ENCODE data around the gene OR2T1. TPM values are rescaled to one million over a fixed set of nuclear protein-coding genes. Genes with fewer than 3 reads are reported as not detected.

OR2T1 gene, protein sequence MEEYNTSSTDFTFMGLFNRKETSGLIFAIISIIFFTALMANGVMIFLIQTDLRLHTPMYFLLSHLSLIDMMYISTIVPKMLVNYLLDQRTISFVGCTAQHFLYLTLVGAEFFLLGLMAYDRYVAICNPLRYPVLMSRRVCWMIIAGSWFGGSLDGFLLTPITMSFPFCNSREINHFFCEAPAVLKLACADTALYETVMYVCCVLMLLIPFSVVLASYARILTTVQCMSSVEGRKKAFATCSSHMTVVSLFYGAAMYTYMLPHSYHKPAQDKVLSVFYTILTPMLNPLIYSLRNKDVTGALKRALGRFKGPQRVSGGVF
- not detected for total RNA-seq
- not detected for polyA plus RNA-seq
- 0 reads per million in 6 experiments for total RNA-seq

DNA sequence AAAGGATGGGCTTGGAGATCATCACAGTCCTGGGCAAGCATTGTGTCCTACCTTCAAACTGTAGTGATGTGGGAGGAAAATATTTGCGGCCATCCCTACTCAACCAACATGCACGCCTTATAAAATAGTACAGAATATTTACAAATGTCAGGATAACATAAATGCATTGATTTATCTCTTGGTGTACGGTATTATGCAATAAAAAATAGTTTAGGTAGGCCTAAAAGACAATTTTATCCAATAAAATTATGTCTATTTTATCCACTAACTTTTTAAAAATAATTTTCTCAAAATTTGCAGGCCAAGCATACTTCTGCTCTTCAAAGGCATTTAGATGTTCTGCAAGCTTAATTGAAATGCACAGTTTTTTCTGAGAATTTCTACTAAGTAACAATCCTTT lies at the start of gene OR2T1:
TSS of gene OR2T1 (plus strand) at position 301 of the 400 bp plus-strand sequence. CDS start 3,100 bp downstream, outside the sequence.
- no peak for DNase-seq
- Mint-ChIP-seq H3K27ac (peak within 1 kb of the TSS in 1 of 10 donors; percentile 35), H3K27me3 (peaks cover 0 to 1% (median 0%) of the 10 kb centered on the region in 5 donors), H3K36me3 (no peaks in the 10 kb centered on the region), H3K4me3 (no peak within 1 kb of the TSS), H3K4me1 (peaks cover 3 to 16% (median 9%) of the 10 kb centered on the region in 4 donors), H3K9me3 (peaks cover 0 to 5% (median 0%) of the 10 kb centered on the region in 9 donors)
- no peak for ATAC-seq
- POLR2A ChIA-PET: no interaction called here

DNA sequence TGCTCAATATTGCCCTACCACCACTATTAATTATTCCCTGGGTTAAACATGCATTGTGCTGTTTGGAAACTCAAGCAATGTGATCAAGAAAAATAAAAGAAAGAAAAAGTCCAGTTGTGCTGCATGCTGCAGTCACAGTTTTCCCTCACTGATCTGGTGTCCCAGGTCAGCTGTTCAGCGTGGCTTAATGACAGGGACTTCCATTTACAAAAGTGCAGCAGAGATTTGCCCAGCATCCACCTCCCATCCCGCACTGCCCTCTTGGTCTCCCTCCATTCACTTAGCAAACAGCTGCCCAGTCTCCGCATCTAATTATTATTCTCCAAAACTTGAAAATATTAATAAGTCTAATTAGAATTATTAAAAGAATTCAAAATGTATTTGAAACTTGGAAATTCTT lies 43.4 kb upstream of the OR2T1 start:
- Mint-ChIP-seq H3K36me3 (no peaks in the 10 kb centered on the region), H3K4me1 (no peaks in the 10 kb centered on the region), H3K9me3 (no peaks in the 10 kb centered on the region), H3K4me3 (no peak overlapping the region), H3K27me3 (peaks cover 3 to 19% (median 7%) of the 10 kb centered on the region in 5 donors), H3K27ac (no peak overlapping the region)
- no peak for ATAC-seq
- DNase-seq: no peak
- POLR2A ChIA-PET: no interaction called here

DNA sequence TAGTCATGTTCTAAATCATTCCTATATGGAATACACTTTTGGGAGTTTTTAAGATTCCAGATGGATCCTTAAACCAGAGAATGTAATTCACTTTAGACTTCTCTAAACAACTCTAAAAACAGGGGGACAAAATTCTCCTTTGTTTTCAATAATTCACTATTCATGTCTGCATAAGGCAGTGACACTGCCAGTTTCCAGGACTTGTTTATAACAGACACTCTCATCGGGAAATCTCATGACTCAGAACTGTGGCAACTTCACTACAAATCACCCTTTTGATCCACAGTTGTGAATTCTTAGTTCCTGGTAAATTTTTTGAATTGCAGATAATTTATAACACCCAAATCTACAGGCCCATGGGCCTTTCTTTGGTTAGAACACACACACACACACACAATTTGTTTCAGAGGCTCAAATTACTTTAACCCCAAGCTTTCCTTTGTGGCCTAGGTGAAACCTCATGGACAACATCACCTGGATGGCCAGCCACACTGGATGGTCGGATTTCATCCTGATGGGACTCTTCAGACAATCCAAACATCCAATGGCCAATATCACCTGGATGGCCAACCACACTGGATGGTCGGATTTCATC lies 41.6 kb upstream of the OR2T1 start, which contains the start of gene OR2T4:
TSS of gene OR2T4 (plus strand) at position 545 of the 595 bp plus-strand sequence. CDS start at position 545, 0 bp downstream.
- peaks cover 0 to 2% (median 0%) of the 10 kb centered on the region in 3 donors for H3K36me3 Mint-ChIP-seq
- no peaks in the 10 kb centered on the region for H3K4me1 Mint-ChIP-seq
- ATAC-seq: no peak
- no peak for DNase-seq
- no peak within 1 kb of the TSS for H3K4me3 Mint-ChIP-seq
- H3K27me3 Mint-ChIP-seq: peaks cover 3 to 19% (median 7%) of the 10 kb centered on the region in 5 donors
- peak within 1 kb of the TSS in 1 of 10 donors; percentile 41 for H3K27ac Mint-ChIP-seq
- peaks cover 0 to 6% (median 0%) of the 10 kb centered on the region in 9 donors for H3K9me3 Mint-ChIP-seq
- POLR2A ChIA-PET: no interaction called here

DNA sequence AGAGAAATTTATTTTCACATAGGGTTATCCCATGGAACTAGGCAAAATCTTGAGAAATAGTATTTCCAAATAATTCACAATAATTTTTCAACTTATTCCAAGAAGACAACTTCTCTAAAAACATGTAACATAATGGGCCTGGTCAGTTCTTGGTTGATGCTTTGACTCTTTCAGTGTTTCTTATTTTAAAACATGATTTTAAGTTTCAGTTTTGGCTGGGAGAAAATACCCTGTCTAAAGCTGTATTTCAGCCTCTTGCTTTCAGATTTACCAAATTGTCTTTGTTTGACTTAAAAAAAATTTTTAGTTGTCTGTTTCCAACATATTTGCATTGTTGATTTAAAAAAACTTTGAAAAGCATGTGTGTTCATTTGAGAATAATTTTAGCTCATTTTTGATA lies 36.2 kb upstream of the OR2T1 start:
- Mint-ChIP-seq H3K27me3 (peaks cover 2 to 11% (median 7%) of the 10 kb centered on the region in 5 donors), H3K27ac (no peak overlapping the region), H3K4me3 (no peak overlapping the region), H3K36me3 (peaks cover 0 to 2% (median 0%) of the 10 kb centered on the region in 3 donors), H3K4me1 (peaks cover 0 to under 1% (median 0%) of the 10 kb centered on the region in 4 donors), H3K9me3 (peaks cover 0 to 6% (median 0%) of the 10 kb centered on the region in 9 donors)
- no peak for DNase-seq
- POLR2A ChIA-PET: no interaction called here
- no peak for ATAC-seq

DNA sequence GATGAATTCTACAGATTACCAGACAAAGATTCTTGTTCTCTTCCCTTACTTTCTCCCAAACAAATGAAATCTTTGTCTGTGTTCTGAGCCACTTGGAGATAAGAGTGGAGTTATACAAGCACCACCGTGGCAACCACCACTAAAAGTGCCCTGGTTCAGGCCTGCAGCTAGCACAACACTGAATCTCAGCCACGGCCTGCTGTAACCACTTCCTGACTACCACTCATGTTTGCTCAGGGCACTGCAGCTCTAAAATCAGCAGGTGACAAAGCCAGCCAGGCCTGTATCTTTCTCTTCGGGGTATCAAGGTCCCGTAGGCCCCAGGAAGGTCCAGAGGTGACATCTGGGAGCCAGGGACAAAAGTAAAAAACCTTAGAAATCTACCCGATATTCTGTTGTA lies 30.5 kb upstream of the OR2T1 start:
- peak; percentile 53 to 79 for ATAC-seq
- peaks cover 0 to 4% (median 0%) of the 10 kb centered on the region in 9 donors for H3K9me3 Mint-ChIP-seq
- no peaks in the 10 kb centered on the region for H3K36me3 Mint-ChIP-seq
- peaks cover 5 to 14% (median 10%) of the 10 kb centered on the region in 4 donors for H3K4me1 Mint-ChIP-seq
- peak overlapping the region in 6 of 10 donors; percentile 6 to 54 (median 17) for H3K4me3 Mint-ChIP-seq
- no peaks in the 10 kb centered on the region for H3K27me3 Mint-ChIP-seq
- DNase-seq: peak in 6 of 10 donors; percentile 4 to 39 (median 20)
- POLR2A ChIA-PET: no interaction called here
- H3K27ac Mint-ChIP-seq: peak overlapping the region; percentile 7 to 83 (median 70)

DNA sequence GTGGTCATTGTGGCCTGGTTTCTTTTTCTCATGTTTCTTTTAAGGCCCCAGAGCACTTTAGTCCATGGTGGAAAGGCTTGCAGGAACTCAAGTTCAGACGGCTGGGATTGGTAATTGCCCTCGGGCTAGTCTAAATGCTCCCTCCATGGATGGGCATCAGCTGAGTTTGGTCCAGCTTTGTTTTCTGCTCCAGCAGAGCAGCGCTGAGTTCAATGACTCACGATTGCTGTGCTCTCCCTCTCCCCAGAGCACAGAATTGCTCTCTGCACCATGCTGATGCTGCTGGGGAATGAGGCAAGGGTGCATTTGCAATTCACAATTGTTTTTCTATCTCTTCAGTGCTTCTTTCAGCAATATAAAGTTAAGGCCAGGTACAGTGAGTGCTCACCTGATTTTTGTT lies 29.1 kb upstream of the OR2T1 start:
- no peak overlapping the region for H3K4me3 Mint-ChIP-seq
- H3K27ac Mint-ChIP-seq: peak overlapping the region in 1 of 10 donors; percentile 65

DNA sequence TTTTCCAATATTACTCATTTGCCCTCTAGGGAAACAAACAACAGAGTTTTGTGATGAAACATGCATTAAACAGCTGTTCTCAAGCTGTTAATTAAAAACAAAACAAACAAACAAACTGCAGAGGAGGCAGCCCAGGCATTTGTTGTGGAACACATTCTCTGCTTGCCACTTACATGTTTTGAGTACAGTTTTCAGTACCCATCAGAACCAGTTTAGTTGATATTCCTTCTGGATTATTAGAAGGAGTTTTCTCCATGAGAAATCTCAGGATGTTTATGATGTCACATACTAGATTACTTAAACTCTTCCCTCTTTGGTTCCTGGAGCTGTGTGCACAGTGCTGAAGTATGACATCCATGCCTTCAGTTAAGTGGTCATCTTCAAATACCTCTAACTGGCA lies 27.4 kb upstream of the OR2T1 start, which contains the start of gene OR2T6:
TSS of gene OR2T6 (plus strand) at position 301 of the 400 bp plus-strand sequence. CDS start 11,863 bp downstream, outside the sequence.
- Mint-ChIP-seq H3K4me3 (no peak within 1 kb of the TSS), H3K27ac (no peak within 1 kb of the TSS), H3K27me3 (no peaks in the 10 kb centered on the region), H3K36me3 (no peaks in the 10 kb centered on the region), H3K9me3 (no peaks in the 10 kb centered on the region), H3K4me1 (peaks cover 5 to 14% (median 10%) of the 10 kb centered on the region in 4 donors)
- ATAC-seq (no peak), DNase-seq (no peak)
- POLR2A ChIA-PET: no interaction called here

More for the DNA sequence above, 29.1 kb upstream of the OR2T1 start:
- Mint-ChIP-seq H3K4me1 (peaks cover 5 to 14% (median 10%) of the 10 kb centered on the region in 4 donors), H3K36me3 (no peaks in the 10 kb centered on the region), H3K9me3 (peaks cover 0 to 4% (median 0%) of the 10 kb centered on the region in 9 donors), H3K27me3 (no peaks in the 10 kb centered on the region)
- no peak for ATAC-seq
- POLR2A ChIA-PET: no interaction called here
- no peak for DNase-seq

DNA sequence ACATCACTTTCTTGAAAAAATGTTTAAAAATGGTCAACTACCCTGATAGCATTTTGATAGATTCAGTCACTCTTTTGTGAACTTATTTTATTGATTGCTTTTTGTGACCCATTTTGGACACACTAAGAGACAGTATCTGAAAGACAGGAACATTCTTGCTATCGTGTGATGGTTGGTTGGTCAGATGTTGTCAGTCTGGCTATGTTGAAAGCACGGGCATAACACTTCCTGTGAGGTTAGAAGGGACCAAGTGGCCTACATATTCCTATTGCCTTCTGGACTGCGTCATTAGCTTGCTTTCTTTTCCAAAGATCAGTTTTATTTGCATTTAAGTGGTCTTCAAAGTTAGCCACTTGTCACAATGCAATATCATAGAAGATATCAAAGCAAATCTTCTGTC lies 25.9 kb upstream of the OR2T1 start:
- no peaks in the 10 kb centered on the region for H3K36me3 Mint-ChIP-seq
- POLR2A ChIA-PET: no interaction called here
- no peak overlapping the region for H3K4me3 Mint-ChIP-seq
- no peak for DNase-seq
- H3K27ac Mint-ChIP-seq: no peak overlapping the region
- H3K27me3 Mint-ChIP-seq: peaks cover 0 to 3% (median 0%) of the 10 kb centered on the region in 5 donors
- ATAC-seq: no peak
- H3K4me1 Mint-ChIP-seq: peaks cover 5 to 11% (median 9%) of the 10 kb centered on the region in 4 donors
- no peaks in the 10 kb centered on the region for H3K9me3 Mint-ChIP-seq

DNA sequence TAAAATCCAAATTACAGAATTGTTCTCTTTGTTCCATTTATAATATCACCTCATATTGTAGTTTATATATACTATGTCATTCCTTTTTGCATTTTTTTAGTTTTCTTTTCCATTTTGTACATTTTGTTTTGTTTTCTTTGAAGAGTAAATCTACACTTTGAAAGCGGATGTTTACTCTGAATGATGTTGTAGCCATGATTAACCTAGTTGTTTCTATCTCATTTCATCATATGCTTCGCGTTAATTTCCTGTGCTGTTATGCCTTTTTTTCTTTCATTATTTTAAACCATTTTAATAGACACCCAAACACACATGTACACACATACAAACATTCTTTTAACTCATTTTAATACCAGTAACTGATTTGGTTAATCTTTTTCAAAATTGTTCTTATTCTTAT lies 22.0 kb upstream of the OR2T1 start:
- Mint-ChIP-seq H3K4me3 (no peak overlapping the region), H3K36me3 (no peaks in the 10 kb centered on the region), H3K27me3 (peaks cover 2 to 12% (median 6%) of the 10 kb centered on the region in 5 donors), H3K4me1 (no peaks in the 10 kb centered on the region), H3K9me3 (no peaks in the 10 kb centered on the region), H3K27ac (no peak overlapping the region)
- DNase-seq (no peak), ATAC-seq (no peak)
- POLR2A ChIA-PET: no interaction called here

DNA sequence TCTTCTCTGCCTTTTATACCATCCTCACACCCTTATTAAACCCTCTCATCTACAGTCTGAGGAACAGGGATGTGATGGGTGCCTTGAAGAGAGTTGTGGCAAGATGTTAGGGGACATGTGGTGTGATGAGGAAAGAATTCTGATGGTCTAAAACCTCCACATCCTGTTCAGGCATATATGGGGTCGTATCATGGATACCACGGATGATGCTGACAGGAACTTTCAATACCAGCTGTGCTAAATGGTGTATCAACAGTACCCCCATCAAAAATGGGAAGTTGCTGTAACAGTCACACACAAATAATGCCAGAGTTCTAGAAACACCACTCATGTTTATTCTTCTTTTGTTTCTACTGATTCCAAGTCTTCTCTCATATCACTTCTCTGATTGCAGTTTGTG lies 14.4 kb upstream of the OR2T1 start:
- DNase-seq (no peak), ATAC-seq (no peak)
- no peak overlapping the region for H3K4me3 Mint-ChIP-seq

DNA sequence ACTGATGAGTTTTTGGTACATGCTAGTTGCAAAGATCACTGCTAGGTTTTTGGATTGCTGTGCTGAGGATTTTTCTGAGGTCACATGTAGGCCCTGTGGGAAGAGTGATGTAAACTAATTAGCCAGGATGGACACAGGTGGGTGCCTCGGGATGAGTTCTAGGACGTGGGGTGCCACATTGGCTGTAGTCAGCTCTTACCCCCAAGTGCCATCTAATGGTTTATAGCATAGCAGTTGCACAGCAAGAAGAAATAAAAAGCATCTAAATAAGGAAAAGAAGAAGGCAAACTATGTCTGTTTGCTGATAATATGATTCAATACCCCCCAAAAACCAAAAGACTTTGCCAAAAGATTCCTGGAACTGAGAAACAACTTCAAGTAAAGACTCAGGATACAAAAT lies 9.8 kb upstream of the OR2T1 start:
- POLR2A ChIA-PET: interaction anchor here (0.5 kb wide), 1 partner anchor 1061 kb away, joined by 3 read pairs; the partner anchor contains the start of gene ZNF496
- Mint-ChIP-seq H3K27ac (no peak overlapping the region), H3K4me3 (no peak overlapping the region), H3K36me3 (peaks cover 0 to 6% (median 5%) of the 10 kb centered on the region in 3 donors), H3K9me3 (peaks cover 0 to 14% (median 6%) of the 10 kb centered on the region in 9 donors), H3K4me1 (no peaks in the 10 kb centered on the region), H3K27me3 (peaks cover 7 to 81% (median 18%) of the 10 kb centered on the region in 5 donors)
- DNase-seq (no peak), ATAC-seq (no peak)

More for the DNA sequence above, 14.4 kb upstream of the OR2T1 start:
- Mint-ChIP-seq H3K4me1 (no peaks in the 10 kb centered on the region), H3K36me3 (no peaks in the 10 kb centered on the region), H3K9me3 (peaks cover 0 to 5% (median 0%) of the 10 kb centered on the region in 9 donors), H3K27me3 (peaks cover 4 to 50% (median 11%) of the 10 kb centered on the region in 5 donors), H3K27ac (no peak overlapping the region)
- POLR2A ChIA-PET: no interaction called here

DNA sequence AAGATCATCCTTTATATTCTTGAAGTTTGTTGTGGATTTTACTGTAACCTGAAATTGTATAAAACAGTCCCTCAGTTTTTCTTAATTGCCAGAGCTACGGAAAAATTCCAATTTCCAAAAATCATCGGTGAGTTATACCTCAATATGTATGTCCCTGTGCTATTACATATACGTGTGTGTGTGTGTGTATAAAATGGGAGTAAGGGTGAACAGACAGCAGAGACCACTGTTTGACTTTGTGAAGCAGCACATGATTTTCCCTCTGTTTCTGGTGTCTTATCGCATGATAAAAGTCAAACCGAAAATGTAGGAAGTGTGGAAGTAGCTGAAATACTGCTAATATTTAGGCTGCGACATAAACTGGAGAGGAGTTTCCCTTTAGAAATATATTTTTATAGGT lies 1.2 kb downstream of the OR2T1 start:
- POLR2A ChIA-PET: no interaction called here
- DNase-seq (peak in 3 of 10 donors; percentile 3 to 25 (median 14)), ATAC-seq (no peak)
- H3K4me3 Mint-ChIP-seq: peak overlapping the region in 1 of 10 donors; percentile 0
- H3K27me3 Mint-ChIP-seq: no peaks in the 10 kb centered on the region
- peak overlapping the region in 3 of 10 donors; percentile 0 to 35 (median 0) for H3K27ac Mint-ChIP-seq
- peaks cover 3 to 16% (median 9%) of the 10 kb centered on the region in 4 donors for H3K4me1 Mint-ChIP-seq
- peaks cover 0 to 6% (median 0%) of the 10 kb centered on the region in 9 donors for H3K9me3 Mint-ChIP-seq
- H3K36me3 Mint-ChIP-seq: peaks cover 0 to under 1% (median 0%) of the 10 kb centered on the region in 3 donors

Measured in naive thymus-derived CD8-positive, alpha-beta T cell (primary cell).